GM12891 (cell line): Measurements from ENCODE around the gene SEC22C. TPM values are rescaled to one million over a fixed set of nuclear protein-coding genes. Genes with fewer than 3 reads are reported as not detected.

Experiments
- DNase-seq: peaks from one replicate; pipeline ENCODE4 v3.0.0; 2011; ENCODE audit warnings: low spot score; ENCODE audit not compliant: insufficient read length
- FAIRE-seq: peaks from 2 replicates; lab custom pipeline; 2011; peaks lifted over from hg19 to GRCh38; lab: Jason Lieb, UNC
- PAX5 ChIP-seq: IDR thresholded peaks from 2 replicates; pipeline ENCODE4 v1.6.1; 2011; ENCODE audit warnings: low read length, moderate library complexity, mild to moderate bottlenecking; ENCODE audit not compliant: insufficient read depth, severe bottlenecking
- POLR2A ChIP-seq: IDR thresholded peaks from 2 replicates; pipeline ENCODE4 v1.6.1; 2011; ENCODE audit warnings: low read depth, low read length, control low read depth
- POLR2AphosphoS5 ChIP-seq: IDR thresholded peaks from 2 replicates; pipeline ENCODE4 v1.6.1; 2011; ENCODE audit warnings: low read depth, low read length, control low read depth
- POU2F2 ChIP-seq: IDR thresholded peaks from 2 replicates; pipeline ENCODE4 v1.6.1; 2011; ENCODE audit warnings: low read depth, mild to moderate bottlenecking, control low read depth, low read length, moderate library complexity
- SPI1 ChIP-seq: IDR thresholded peaks from 2 replicates; pipeline ENCODE4 v1.6.1; 2011; ENCODE audit warnings: low read depth, low read length, control low read depth
- TAF1 ChIP-seq: IDR thresholded peaks from 2 replicates; pipeline ENCODE4 v1.6.1; 2011; ENCODE audit warnings: low read depth, low read length, control low read depth
- polyA plus RNA-seq: library from polyadenylated mRNA; unstranded; fragments of >200 nt; gene quantifications from one replicate; pipeline ENCODE4 v1.2.1, GENCODE V29; 2012; ENCODE audit warnings: low read depth, missing spikeins, inconsistent platforms; ENCODE audit not compliant: missing spikeins

Gene SEC22C, protein sequence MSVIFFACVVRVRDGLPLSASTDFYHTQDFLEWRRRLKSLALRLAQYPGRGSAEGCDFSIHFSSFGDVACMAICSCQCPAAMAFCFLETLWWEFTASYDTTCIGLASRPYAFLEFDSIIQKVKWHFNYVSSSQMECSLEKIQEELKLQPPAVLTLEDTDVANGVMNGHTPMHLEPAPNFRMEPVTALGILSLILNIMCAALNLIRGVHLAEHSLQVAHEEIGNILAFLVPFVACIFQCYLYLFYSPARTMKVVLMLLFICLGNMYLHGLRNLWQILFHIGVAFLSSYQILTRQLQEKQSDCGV
- polyA plus RNA-seq = 18.5 TPM

DNA sequence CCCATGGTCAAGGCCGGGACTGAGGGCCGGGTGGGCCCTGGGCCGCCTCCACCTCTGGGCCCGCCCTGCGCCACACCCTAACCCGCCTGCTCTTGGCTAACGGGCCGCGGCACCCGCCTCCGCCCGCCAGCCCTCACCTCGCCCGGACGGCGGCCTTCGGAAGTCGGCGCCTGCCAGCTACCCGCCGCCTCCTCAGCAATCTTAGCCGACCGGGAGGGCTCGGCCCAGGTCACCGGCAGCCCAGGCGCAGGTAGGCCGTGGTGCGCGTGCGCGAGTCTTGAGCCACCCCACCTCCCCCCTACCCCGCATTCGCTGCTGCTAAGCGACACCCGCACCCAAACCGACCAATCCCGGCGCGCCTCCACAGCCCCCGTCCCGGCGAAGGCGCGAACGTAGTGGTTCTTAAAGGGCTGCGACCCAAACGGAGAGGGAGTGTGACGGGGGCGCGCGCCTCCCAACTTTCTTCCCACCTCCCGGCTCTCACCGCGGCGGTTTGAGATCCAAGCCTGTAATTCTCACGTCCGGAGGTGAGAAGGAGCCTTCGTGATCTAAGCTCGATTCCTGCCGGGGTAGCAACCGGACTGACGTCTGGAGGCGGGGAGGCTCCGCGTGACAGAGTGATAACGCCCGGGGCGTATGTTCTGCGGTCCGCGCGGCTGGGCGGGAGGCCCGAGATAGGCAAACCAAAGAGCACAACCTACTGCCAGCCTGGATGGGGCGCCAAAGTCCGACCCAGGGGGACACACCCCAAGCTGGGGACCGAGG is at the start of gene SEC22C:
Gene SEC22C (minus strand): TSS at position 259 of the 765 bp plus-strand sequence. CDS start 12,921 bp downstream, outside the sequence.
- DNase-seq (peak; percentile 97), FAIRE-seq (peak; percentile 99)

DNA sequence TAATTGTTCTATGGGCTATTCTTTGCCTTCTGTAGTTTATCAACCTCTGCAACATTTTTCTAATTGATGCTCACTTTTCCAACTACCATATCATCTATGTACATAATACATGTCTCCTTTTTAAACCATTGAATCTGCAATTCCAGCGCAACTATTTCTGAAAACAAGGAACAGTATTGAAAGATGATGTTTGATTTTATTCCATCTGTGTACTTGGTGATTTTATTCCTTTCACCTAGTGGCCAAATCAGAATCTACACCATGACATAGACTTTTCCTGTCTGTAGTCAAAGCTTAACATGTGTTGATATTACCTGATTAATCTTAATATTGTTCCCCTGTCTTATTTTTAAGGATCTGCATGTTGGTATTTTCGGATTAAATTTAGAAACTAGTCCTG is 31.7 kb upstream of the SEC22C start:
- peak; percentile 64 for FAIRE-seq
- no peak for DNase-seq

More for the DNA sequence above, at the start of gene SEC22C:
- TF ChIP-seq POU2F2 (no peak), TAF1 (0 out of 2 replicates have a peak, but pooled peaks have one; percentile 44), SPI1 (no peak), PAX5 (no peak), POLR2AphosphoS5 (0 out of 2 replicates have a peak, but pooled peaks have one; percentile 34), POLR2A (peak; percentile 54; the same call in 1 of the 2 replicates)

DNA sequence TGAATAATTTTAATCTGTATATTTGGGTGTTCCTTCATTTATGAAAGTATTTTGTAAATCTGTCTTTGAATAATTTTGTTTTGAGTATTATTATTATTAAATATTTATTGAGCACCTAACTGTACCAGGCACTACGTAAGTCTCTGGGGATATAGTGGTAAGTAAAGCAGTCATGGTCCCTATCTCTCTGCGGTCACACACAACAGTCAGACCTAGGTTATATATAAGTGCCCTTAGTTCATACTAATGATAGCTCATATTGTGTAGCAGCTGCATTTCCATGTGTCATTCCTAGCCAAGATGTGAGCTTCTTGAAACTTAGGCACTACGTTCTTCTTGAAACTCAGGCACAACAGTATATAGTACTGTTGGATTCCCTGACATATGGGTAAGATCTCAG is 31.2 kb upstream of the SEC22C start:
- peak; percentile 77 for FAIRE-seq

More for the DNA sequence above, 31.7 kb upstream of the SEC22C start:
- no peak for TF ChIP-seq TAF1
- TF ChIP-seq SPI1 = no peak

DNA sequence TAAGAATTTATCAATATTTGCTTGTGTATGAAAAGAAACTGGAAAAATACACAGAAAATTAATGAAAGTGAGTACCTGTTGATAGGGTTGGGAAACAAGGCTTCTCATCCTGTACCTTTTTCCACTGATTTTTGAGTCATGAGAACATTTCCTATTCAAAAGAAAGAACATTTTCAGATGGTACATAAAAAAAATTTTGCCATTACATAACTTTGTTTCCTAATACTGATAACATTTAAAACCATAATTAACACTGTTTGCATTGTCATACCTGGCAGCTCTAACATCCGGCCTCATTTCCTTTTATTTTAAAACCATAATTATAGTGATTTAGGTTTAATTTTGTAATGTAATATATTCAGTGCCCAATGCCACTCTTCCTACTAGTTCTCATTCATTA is 30.4 kb upstream of the SEC22C start:
- no peak for FAIRE-seq
- no peak for DNase-seq
- no peak for TF ChIP-seq POU2F2
- no peak for TF ChIP-seq POLR2AphosphoS5
- no peak for TF ChIP-seq SPI1
- no peak for TF ChIP-seq POLR2A
- no peak for TF ChIP-seq PAX5
- no peak for TF ChIP-seq TAF1

More for the DNA sequence above, 31.2 kb upstream of the SEC22C start:
- no peak for TF ChIP-seq SPI1
- TF ChIP-seq PAX5 = no peak
- no peak for TF ChIP-seq POLR2A
- DNase-seq = no peak

DNA sequence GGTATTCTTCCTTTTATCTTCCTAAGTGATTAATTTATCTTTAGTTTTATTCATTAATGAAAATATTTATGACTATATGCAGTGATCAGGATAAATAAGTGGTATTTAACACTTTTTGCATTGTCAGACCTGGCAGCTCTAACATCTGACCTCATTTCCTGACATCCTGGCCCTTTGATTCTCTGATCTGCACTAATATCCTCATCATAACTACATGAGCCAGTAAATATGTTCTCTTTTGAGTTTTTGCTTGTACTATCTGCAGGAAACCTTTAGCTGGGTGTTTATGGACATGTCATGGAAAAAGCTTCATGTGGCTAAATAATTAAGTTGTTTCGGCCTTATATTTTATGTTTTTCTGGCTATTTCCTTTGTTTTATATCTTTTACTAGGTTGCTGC is 29.2 kb upstream of the SEC22C start:
- DNase-seq (no peak), FAIRE-seq (no peak)

DNA sequence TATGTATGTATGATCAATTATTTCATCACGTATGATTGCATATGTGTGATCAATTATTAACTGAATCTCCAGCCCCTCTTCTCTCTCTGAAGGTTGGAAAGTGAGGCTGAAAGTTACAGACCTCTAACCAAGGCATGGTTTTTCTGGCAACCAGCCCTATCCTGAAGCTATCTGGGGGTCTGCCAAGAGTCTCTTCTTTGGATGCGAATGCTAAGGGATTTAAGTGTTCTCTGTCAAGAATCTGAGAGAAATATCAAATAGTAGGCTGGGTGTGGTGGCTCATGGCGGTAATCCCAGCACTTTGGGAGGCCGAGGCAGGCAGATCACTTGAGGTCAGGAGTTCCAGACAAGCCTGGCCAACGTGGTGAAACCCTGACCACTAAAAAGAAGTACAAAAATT is 26.8 kb upstream of the SEC22C start:
- DNase-seq (no peak), FAIRE-seq (no peak)
- TF ChIP-seq PAX5 (no peak), POU2F2 (no peak), POLR2A (no peak), SPI1 (no peak), POLR2AphosphoS5 (no peak), TAF1 (no peak)

More for the DNA sequence above, 29.2 kb upstream of the SEC22C start:
- TF ChIP-seq POLR2AphosphoS5 (no peak), PAX5 (no peak)

DNA sequence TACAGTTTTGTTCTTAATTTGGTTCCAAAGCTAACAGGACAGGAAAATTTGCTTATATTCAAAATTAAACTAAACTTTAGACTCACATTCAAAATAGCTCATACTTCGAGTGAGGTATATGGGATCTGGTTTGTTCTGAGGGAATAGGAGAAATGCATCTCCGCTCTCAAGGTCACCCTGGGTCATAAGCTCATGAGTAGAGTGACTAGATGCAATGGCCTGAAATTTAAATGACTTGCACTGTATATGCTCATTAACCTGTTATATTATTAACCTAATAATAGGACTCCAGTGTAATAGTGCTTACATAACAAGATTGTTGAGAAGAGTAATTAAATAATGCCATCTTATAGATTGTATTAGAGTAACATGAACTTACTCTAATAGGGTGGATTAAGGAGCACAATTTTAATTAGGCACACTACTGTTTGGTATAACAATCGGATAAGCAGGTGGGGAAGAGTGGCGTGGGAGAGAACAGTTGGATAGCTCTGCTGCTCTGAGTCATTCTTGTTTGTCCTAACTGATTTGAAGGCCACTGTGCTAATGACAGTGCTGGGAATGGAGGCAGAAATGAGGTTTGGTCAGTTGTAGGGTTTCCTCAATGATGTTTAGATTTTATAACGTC is 23.9 kb upstream of the SEC22C start:
- DNase-seq (no peak), FAIRE-seq (no peak)
- TF ChIP-seq POLR2AphosphoS5 (no peak), POU2F2 (no peak), PAX5 (no peak), SPI1 (no peak), POLR2A (no peak), TAF1 (no peak)

DNA sequence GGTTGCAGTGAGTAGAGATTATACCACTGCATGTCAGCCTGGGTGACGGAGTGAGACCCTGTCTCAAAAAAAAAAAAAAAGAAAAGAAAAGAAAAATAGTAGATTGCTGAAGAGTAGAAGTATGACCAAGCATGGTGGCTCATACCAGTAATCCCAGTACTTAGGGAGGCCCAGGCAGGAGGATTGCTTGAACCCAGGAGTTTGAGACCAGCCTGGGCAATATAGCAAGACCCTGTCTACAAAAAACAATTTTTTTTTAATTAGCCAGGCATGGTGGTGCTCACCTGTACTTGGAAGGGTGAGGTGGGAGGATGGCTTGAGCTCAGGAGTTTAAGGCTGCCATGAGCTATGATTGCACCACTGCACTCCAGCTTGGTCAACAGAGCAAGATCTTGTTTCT is 21.2 kb upstream of the SEC22C start:
- FAIRE-seq (no peak), DNase-seq (no peak)
- no peak for TF ChIP-seq POLR2AphosphoS5
- TF ChIP-seq POLR2A = no peak
- TF ChIP-seq PAX5 = no peak
- no peak for TF ChIP-seq TAF1
- TF ChIP-seq SPI1 = no peak
- no peak for TF ChIP-seq POU2F2

DNA sequence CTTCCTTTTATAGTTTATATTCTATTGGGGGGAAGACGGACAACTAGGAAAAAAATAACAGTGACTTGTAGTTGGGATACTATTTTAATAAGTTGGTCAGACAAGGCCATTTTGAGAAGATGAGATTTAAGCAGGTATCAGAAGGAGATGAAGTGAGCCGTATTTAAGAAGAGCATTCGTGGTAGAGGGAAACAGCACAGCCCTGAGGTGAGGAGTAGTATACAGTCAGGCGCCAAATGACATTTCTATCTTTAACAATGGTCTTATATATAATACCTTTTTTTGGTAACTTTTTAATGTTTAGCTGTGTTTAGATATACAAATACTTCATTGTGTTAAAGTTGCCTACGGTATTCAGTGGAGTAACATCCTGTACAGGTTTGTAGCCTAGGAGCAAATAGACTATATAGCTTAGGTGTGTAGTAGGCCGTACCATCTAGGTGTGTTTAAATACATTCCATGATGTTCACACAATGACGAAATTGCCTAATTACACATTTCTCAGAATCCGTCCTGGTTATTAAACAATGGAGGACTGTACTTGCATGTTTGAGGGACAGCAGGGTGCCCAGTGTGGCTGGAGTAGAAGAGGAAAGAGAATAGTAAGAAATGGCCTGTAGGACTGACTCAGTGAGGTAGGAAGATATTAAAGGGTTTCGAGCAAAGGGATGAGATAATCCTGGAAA is 20.3 kb upstream of the SEC22C start:
- no peak for DNase-seq
- peak; percentile 57 for FAIRE-seq

More for the DNA sequence above, 20.3 kb upstream of the SEC22C start:
- TF ChIP-seq PAX5 (no peak), SPI1 (no peak), TAF1 (no peak), POLR2A (no peak), POU2F2 (no peak), POLR2AphosphoS5 (no peak)
